Skeletal muscle tissue (tissue), 4 donors: ENCODE measurements around the gene CRHR1. TPM values are rescaled to one million over a fixed set of nuclear protein-coding genes. Genes with fewer than 3 reads are reported as not detected.

Source experiments
- H3K27ac ChIP-seq: one replicate; pipeline ENCODE4 v1.7.0; 2013; ENCODE audit warnings: mild to moderate bottlenecking, low read depth, low read length, inconsistent platforms
- H3K27me3 ChIP-seq, 3 donors: one replicate each; pipeline ENCODE4 v1.7.0; 2013; ENCODE audit warnings: low read length in 3 of 3; ENCODE audit not compliant: control insufficient read depth in 3 of 3, insufficient read depth in 3 of 3
- H3K36me3 ChIP-seq, 3 donors: one replicate each; pipeline ENCODE4 v1.7.0; 2013; ENCODE audit warnings: low read length in 3 of 3; ENCODE audit not compliant: control insufficient read depth in 3 of 3, insufficient read depth in 3 of 3
- H3K4me1 ChIP-seq, 3 donors: one replicate each; pipeline ENCODE4 v1.7.0; 2013; ENCODE audit warnings: low read length in 3 of 3, mild to moderate bottlenecking in 3 of 3; ENCODE audit not compliant: control insufficient read depth in 3 of 3, insufficient read depth in 3 of 3
- H3K4me3 ChIP-seq, 3 donors: one replicate each; pipeline ENCODE4 v1.7.0; 2013; ENCODE audit warnings: low read length in 3 of 3
- H3K9ac ChIP-seq, 3 donors: one replicate each; pipeline ENCODE4 v1.7.0; 2013; ENCODE audit warnings: low read length in 3 of 3, mild to moderate bottlenecking in 3 of 3, moderate library complexity in 2 of 3, low read depth in 1 of 3
- H3K9me3 ChIP-seq, 3 donors: one replicate each; pipeline ENCODE4 v1.7.0; 2013; ENCODE audit warnings: low read length in 3 of 3; ENCODE audit not compliant: control insufficient read depth in 3 of 3
- total RNA-seq: library from RNA; depleted of rRNA; stranded (reverse); fragments of >200 nt; gene quantifications from one replicate; pipeline ENCODE4 v1.2.3, GENCODE V29; 2014
- donor health status: Osteomylitis.

CRHR1 gene
- total RNA-seq, 1 donor from 2014 or later: 0.52 TPM

DNA sequence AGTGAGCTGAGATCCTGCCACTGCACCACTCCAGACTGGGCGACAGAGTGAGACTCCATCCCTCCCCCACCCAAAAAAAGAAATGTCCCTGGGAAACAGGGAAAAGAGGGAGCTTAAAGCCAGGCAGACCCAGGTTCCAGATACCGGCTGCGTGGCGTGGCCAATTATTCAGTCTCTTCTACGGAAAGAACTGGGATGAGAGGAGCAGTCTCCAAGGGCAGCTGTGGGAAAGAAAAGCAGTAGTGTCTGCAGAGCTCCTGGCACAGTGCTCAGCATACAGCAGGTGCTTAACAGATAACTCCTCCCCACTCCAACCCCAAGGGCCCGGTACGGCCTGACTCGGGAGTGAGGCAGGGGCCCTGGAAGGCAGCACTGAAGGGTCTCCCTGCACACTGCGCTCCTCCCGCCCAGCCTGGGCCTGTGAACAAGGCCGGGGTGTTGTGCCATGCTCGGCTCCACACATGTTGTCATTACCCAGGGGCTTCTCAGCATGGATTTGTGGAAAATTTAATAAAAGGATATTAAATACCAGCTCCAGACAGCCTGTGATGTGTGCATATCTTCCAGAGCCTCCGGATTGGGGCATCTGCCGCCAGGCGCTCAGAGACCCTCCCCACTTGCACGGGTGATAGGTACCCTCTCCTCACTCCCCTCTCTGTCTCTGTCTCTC, 42.9 kb downstream of the CRHR1 start:
- Histone ChIP-seq H3K27me3 (peaks cover 0 to 16% (median 7%) of the 10 kb centered on the region in 3 donors), H3K27ac (no peak overlapping the region), H3K9me3 (no peaks in the 10 kb centered on the region), H3K4me3 (no peak overlapping the region), H3K36me3 (no peaks in the 10 kb centered on the region), H3K9ac (no peak overlapping the region), H3K4me1 (no peaks in the 10 kb centered on the region)

DNA sequence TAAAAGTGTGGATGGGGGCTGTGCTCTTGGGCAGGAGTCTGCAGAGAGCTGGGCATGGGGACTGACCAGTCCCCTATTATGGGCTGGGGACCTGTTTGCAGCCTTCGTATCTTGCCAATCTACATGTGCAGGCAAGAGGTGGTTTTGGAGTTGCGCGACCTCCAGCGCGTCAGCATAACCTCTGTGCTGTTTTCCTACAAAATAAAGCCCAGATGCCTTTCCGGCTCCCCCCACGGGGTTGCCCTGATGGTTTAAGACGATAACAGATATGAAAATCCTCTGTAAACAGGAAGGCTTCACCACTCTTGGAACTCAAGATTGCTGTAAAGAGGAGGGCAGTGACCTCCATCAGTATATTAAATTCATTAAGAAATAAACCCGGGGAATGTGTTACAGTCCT, 44.1 kb downstream of the CRHR1 start:
- Histone ChIP-seq H3K9me3 (no peaks in the 10 kb centered on the region), H3K27me3 (peaks cover 4 to 16% (median 15%) of the 10 kb centered on the region in 3 donors), H3K9ac (no peak overlapping the region), H3K4me1 (no peaks in the 10 kb centered on the region), H3K27ac (no peak overlapping the region), H3K36me3 (no peaks in the 10 kb centered on the region), H3K4me3 (no peak overlapping the region)

DNA sequence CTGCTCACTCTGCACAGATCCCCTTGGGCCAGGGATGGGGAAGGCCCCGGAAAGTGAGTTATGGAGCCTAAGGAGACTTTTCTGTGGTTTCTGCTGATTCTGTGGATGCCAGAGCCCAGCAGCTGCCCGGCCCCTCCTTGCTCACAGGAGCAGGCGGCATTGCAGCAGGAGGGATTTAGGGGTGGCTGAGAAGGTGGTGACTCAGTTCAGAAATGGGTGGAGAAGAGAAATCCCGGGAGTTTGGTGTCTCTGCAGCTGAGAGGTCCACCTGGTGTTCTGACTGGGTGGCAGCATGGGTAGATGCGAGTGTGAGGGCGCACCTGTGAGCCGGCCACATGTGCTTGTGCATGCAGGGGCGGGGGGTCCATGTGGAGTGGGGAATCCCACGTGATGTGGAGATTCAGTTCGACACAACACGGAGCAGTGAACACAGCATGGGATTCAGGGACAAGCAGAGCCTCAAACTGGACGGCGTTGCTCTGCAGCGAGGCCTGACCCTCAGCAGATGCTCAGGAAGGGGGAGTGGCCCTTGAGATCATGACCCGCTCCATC, 44.5 kb downstream of the CRHR1 start:
- Histone ChIP-seq H3K4me3 (no peak overlapping the region), H3K36me3 (no peaks in the 10 kb centered on the region), H3K9ac (no peak overlapping the region), H3K27me3 (peaks cover 4 to 18% (median 16%) of the 10 kb centered on the region in 3 donors), H3K27ac (no peak overlapping the region), H3K9me3 (no peaks in the 10 kb centered on the region), H3K4me1 (no peaks in the 10 kb centered on the region)

DNA sequence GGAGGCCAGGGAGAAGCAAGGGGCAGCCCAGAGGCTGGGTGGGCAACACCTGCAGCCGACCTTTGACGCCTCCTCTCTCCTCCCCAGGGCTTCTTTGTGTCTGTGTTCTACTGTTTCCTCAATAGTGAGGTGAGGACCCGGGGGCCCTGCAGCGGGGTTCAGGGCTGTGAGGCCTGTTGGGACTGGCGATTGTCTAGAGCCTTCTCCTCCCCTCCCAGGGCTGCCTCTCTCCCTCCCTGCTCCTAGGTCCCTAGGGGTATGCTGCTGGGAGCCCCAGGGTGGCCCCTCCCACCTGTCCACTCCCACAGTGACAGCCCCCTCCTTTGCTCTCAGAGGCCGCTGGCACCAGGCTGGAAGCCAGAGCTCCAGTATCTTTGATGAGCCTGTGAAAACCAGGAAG, 49.8 kb downstream of the CRHR1 start:
- Histone ChIP-seq H3K4me3 (no peak overlapping the region), H3K9ac (no peak overlapping the region), H3K27me3 (peaks cover 10 to 20% (median 16%) of the 10 kb centered on the region in 3 donors)

DNA sequence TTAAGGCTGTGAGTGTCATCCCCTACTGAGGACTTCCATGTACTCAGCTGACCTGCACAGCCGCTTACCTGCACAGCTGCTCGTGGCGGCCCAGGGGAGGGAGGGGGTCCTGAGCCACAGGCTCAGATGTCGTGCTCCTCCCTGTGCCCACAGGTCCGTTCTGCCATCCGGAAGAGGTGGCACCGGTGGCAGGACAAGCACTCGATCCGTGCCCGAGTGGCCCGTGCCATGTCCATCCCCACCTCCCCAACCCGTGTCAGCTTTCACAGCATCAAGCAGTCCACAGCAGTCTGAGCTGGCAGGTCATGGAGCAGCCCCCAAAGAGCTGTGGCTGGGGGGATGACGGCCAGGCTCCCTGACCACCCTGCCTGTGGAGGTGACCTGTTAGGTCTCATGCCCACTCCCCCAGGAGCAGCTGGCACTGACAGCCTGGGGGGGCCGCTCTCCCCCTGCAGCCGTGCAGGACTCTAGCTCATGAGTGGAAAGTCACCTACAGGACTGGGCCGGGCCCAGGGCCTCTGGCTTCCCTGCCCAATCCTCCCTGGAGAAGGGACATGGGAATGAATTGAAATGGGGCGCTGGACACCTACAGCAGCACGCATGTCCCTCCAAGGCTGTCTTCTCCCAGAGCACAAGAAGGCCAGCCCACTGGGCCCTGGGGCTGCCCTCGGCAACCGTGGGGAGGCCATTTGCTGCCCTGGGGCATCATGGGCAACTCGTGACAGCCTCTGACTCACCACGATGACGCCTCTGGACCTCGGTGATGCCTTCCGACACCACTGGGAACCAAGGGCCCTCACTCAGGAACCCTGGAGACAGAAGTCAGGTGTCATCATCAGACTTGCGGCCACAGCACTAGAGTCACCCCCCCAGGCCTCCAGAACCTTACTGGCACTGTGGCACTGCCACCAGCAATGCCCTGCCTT, 50.6 kb downstream of the CRHR1 start:
- Histone ChIP-seq H3K9ac (no peak overlapping the region), H3K9me3 (no peaks in the 10 kb centered on the region), H3K36me3 (no peaks in the 10 kb centered on the region), H3K4me1 (no peaks in the 10 kb centered on the region), H3K27ac (no peak overlapping the region), H3K27me3 (peaks cover 10 to 20% (median 11%) of the 10 kb centered on the region in 3 donors), H3K4me3 (no peak overlapping the region)

More for the DNA sequence above, 49.8 kb downstream of the CRHR1 start:
- H3K9me3 ChIP-seq: no peaks in the 10 kb centered on the region
- no peaks in the 10 kb centered on the region for H3K36me3 ChIP-seq
- H3K4me1 ChIP-seq: no peaks in the 10 kb centered on the region
- no peak overlapping the region for H3K27ac ChIP-seq

DNA sequence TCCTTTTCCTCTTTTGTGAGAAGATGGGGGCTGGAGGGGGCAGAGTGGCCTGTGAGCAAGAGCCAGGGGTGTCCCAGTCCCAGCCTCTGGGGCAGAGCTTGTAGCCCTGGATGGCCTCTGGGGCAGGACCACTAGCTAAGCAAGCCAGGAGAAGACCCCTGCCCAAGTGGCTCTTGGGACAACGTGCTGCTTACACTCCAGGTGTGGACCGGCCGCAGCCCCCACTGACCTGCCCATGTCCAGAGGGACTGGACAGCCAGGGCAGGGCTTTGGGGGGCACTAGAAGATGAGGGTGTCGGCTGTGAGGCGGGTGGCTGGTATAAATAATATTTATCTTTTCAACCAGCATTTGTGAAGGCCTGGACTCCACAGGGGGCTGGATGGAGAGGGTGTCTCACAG, 51.4 kb downstream of the CRHR1 start:
- Histone ChIP-seq H3K9me3 (no peaks in the 10 kb centered on the region), H3K27me3 (peaks cover 10 to 21% (median 11%) of the 10 kb centered on the region in 3 donors), H3K9ac (no peak overlapping the region), H3K27ac (no peak overlapping the region), H3K36me3 (no peaks in the 10 kb centered on the region), H3K4me1 (no peaks in the 10 kb centered on the region), H3K4me3 (no peak overlapping the region)

DNA sequence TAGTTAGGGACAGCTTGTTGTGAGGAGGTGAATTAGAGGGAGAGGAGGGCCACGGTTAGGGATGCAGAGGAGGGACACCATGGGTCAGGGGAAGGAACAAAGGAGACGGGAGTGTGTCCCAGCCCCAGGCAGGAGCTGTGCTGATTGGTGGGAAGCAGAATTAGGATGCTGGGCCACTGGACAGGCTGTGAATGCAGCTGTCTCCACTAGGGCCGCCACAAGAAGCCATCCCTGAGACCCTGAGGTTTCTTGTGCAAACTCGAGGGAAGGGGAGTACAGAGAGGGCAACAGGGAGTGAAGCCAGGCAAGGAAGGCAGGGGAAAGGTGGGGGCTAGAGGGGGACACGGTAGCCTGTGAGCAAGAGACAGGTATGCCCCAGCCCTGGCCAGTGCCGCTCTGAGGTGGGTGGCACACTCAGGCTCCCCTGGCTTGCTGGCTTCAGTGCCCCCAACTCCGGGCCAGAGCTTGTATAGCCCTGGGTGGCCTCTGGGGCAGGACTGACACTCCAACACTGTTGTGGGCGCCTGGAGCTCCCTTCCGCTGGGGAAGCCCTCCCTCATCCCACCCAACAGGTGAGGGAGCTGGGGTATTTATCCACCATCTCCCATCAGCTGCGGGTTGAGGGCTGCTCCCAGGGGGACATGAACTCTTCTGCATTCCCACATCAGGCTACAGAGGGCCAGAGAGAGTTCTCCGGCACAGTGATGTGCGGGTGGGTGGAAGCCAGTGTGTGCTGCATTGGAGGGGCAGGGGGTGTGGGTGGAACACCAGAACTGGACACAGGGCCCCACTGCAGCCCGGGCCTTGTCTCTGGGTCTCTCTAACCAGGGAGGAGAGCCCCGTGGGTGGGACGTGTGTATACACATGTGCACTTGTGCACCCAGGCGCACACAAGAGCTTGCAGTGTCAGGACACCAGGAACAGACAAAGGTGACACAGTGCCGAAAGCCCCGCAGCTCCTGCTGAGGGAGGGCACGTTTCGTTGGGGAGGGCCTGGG, 52.2 kb downstream of the CRHR1 start:
- H3K36me3 ChIP-seq: no peaks in the 10 kb centered on the region
- H3K4me3 ChIP-seq: no peak overlapping the region
- no peak overlapping the region for H3K27ac ChIP-seq
- H3K9me3 ChIP-seq: no peaks in the 10 kb centered on the region
- no peaks in the 10 kb centered on the region for H3K4me1 ChIP-seq
- no peak overlapping the region for H3K9ac ChIP-seq
- H3K27me3 ChIP-seq: peaks cover 10 to 23% (median 11%) of the 10 kb centered on the region in 3 donors

DNA sequence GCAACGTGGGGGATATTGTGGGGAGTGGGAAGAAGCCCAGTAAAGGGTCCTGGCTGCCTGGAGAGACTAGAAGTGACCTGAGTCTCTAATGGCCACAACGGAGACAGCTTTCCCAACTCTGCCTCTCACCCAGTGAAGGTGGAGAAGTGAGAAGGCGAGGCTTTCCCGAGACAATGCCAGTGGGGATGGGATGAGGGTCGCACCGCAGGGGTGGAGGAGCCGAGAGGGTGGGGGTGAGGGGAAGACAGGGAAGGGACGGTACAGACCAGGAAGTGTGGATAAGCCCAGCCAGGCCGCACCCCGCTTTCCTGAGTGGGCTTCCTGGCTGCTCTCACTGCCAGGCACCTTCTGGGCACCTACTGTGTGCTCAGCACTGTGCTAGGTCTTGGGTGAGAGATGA, 53.1 kb downstream of the CRHR1 start:
- no peaks in the 10 kb centered on the region for H3K36me3 ChIP-seq
- no peak overlapping the region for H3K4me3 ChIP-seq
- no peak overlapping the region for H3K27ac ChIP-seq
- peaks cover 10 to 23% (median 11%) of the 10 kb centered on the region in 3 donors for H3K27me3 ChIP-seq
- no peak overlapping the region for H3K9ac ChIP-seq
- no peaks in the 10 kb centered on the region for H3K4me1 ChIP-seq
- H3K9me3 ChIP-seq: no peaks in the 10 kb centered on the region

DNA sequence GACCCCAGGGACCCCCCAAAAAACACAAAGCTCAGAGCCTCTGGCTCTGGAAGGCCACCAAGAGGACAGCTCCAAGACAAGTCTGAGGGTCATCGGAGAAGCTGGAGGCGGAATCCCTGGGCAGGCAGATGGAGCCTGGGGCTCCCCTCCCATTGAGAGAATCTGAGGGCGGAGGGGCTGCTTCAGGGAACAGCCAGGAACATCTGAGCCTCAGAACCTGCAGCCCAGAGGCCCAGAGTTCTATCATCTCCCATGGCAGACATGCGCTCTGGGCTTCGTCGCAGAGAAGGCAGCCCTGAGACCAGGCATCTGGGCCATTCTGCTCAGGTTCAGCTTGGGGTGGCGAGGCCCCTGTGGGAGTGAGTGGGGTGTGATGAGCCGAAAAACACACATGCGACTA, 53.5 kb downstream of the CRHR1 start:
- Histone ChIP-seq H3K9ac (no peak overlapping the region), H3K27ac (no peak overlapping the region), H3K4me1 (no peaks in the 10 kb centered on the region), H3K36me3 (no peaks in the 10 kb centered on the region), H3K4me3 (no peak overlapping the region), H3K9me3 (no peaks in the 10 kb centered on the region), H3K27me3 (peaks cover 7 to 20% (median 11%) of the 10 kb centered on the region in 3 donors)
